Keratinocyte (primary cell): ENCODE data around the gene SLC1A2. TPM values are rescaled to one million over a fixed set of nuclear protein-coding genes. Genes with fewer than 3 reads are reported as not detected.

Experiments
- DNase-seq: peaks from one replicate; pipeline ENCODE4 v3.0.0-alpha.2; 2011; ENCODE audit warnings: low read depth, missing footprints, low spot score
- FAIRE-seq: peaks from 2 replicates; lab custom pipeline; 2011; peaks lifted over from hg19 to GRCh38; lab: Jason Lieb, UNC
- H2AFZ ChIP-seq: 2 replicates; pipeline ENCODE4 v1.6.0; 2012; ENCODE audit warnings: low read length, control low read depth, inconsistent platforms; ENCODE audit not compliant: control insufficient read depth
- H3K27ac ChIP-seq: 2 replicates; pipeline ENCODE4 v1.5.1; 2011; ENCODE audit warnings: low read length; ENCODE audit not compliant: control insufficient read depth, insufficient read depth
- H3K27me3 ChIP-seq: 3 replicates; pipeline ENCODE4 v1.6.0; 2011; ENCODE audit warnings: low read length; ENCODE audit not compliant: control insufficient read depth, insufficient read depth; ENCODE audit errors: extremely low read depth
- H3K36me3 ChIP-seq, 2 experiments: 2 replicates in 1 of 2; 3 replicates in 1 of 2; pipeline ENCODE4 v1.5.1; 2011; ENCODE audit warnings: low read length in 2 of 2, mild to moderate bottlenecking in 1 of 2; ENCODE audit not compliant: control insufficient read depth in 2 of 2, insufficient read depth in 2 of 2; ENCODE audit errors: extremely low read depth in 1 of 2
- H3K4me1 ChIP-seq: 3 replicates; pipeline ENCODE4 v1.5.1; 2011; ENCODE audit warnings: low read length; ENCODE audit not compliant: control insufficient read depth, insufficient read depth; ENCODE audit errors: extremely low read depth
- H3K4me2 ChIP-seq: 3 replicates; pipeline ENCODE4 v1.6.0; 2011; ENCODE audit warnings: low read depth, low read length; ENCODE audit not compliant: control insufficient read depth, insufficient read depth; ENCODE audit errors: extremely low read depth
- H3K4me3 ChIP-seq, 3 experiments: fragments of 200-600 bp in 1 of 3; sonication (generic) in 1 of 3; 2 replicates in 2 of 3; 3 replicates in 1 of 3; pipeline ENCODE4 v1.5.1; 2011 to 2016; ENCODE audit warnings: low read length in 3 of 3, mild to moderate bottlenecking in 3 of 3, control low read depth in 2 of 3, inconsistent platforms in 1 of 3, low read depth in 1 of 3, mixed read lengths in 1 of 3, mixed run types in 1 of 3, moderate library complexity in 1 of 3; ENCODE audit not compliant: control insufficient read depth in 2 of 3, insufficient read depth in 2 of 3; ENCODE audit errors: extremely low read depth in 1 of 3
- H3K79me2 ChIP-seq: 2 replicates; pipeline ENCODE4 v1.6.0; 2012; ENCODE audit warnings: low read length; ENCODE audit not compliant: control insufficient read depth, insufficient read depth
- H3K9ac ChIP-seq: 3 replicates; pipeline ENCODE4 v1.6.0; 2011; ENCODE audit warnings: low read length; ENCODE audit not compliant: control insufficient read depth, insufficient read depth; ENCODE audit errors: extremely low read depth
- H3K9me1 ChIP-seq: 3 replicates; pipeline ENCODE4 v1.6.0; 2011; ENCODE audit warnings: low read length; ENCODE audit not compliant: control insufficient read depth, insufficient read depth; ENCODE audit errors: extremely low read depth
- H3K9me3 ChIP-seq: 2 replicates; pipeline ENCODE4 v1.5.1; 2012; ENCODE audit warnings: low read depth, low read length; ENCODE audit not compliant: control insufficient read depth
- H4K20me1 ChIP-seq: 3 replicates; pipeline ENCODE4 v1.6.0; 2011; ENCODE audit warnings: low read length; ENCODE audit not compliant: control insufficient read depth, insufficient read depth; ENCODE audit errors: extremely low read depth
- CTCF ChIP-seq, 3 experiments: IDR thresholded peaks in 1 of 3; conservative IDR thresholded peaks in 1 of 3; optimal IDR thresholded peaks in 1 of 3; 2 replicates in 2 of 3; 3 replicates in 1 of 3; pipeline versions ENCODE3 to v1.5.1; 2011; ENCODE audit warnings: low read length in 3 of 3, mild to moderate bottlenecking in 3 of 3, moderate library complexity in 2 of 3, control low read depth in 1 of 3, inconsistent platforms in 1 of 3; ENCODE audit not compliant: insufficient read depth in 2 of 3; ENCODE audit errors: extremely low read depth in 1 of 3
- EZH2 ChIP-seq: IDR thresholded peaks from one replicate; pipeline ENCODE4 v1.6.1; 2012; ENCODE audit warnings: inconsistent platforms, mild to moderate bottlenecking, low read length, moderate library complexity
- dilution Hi-C: fragments of 300-500 bp; cut with MboI; formaldehyde crosslinking; loops from one replicate; pipeline ENCODE4 v1.7.0; 2020; ENCODE audit warnings: low sequenced_read_pairs; ENCODE audit not compliant: extremely low pct_ligation_motif_present
- polyA plus RNA-seq, 5 experiments: library from polyadenylated mRNA; depleted of rRNA in 3 of 5; stranded (reverse) in 3 of 5; stranded (forward) in 1 of 5; unstranded in 1 of 5; fragments of >200 nt; gene quantifications; 1 replicate in 1 of 5; 2 replicates in 3 of 5; 3 replicates in 1 of 5; pipeline versions ENCODE4 v1.2.1 to v1.2.3, GENCODE V29; 2011 to 2012; ENCODE audit warnings: missing spikeins in 2 of 5, low read depth in 1 of 5, low replicate concordance in 1 of 5

SLC1A2 gene
- polyA plus RNA-seq, 1 donor (not counting 4 experiments of a cell fraction or from before 2014, with no cell fraction given) = under 0.01 TPM

- no peak overlapping the region for H3K4me2 ChIP-seq
- H3K9me1 ChIP-seq = no peaks in the 10 kb centered on the region
- no peak for TF ChIP-seq CTCF (optimal IDR thresholded peaks at IDR 0.05 in 1 of 3, IDR thresholded peaks at IDR 0.05 in 1 of 3, conservative IDR thresholded peaks at IDR 0.05 in 1 of 3; ENCODE audit: extremely low read depth in 1 of 3, insufficient read depth in 2 of 3, low read length in 3 of 3)
- H3K27ac ChIP-seq = peak overlapping the region; percentile 37
- no peak for FAIRE-seq
- dilution Hi-C loops = no loop called here
- no peaks in the 10 kb centered on the region for H3K27me3 ChIP-seq
- no peak overlapping the region for H2AFZ ChIP-seq
- H3K9ac ChIP-seq = no peak overlapping the region
- no peak overlapping the region for H3K4me3 ChIP-seq
- H3K4me1 ChIP-seq = peaks cover 15% of the 10 kb centered on the region
- H3K79me2 ChIP-seq = no peaks in the 10 kb centered on the region
- H4K20me1 ChIP-seq = no peaks in the 10 kb centered on the region
- peaks cover 39 to 55% of the 10 kb centered on the region in 2 experiments for H3K36me3 ChIP-seq
- no peak for DNase-seq
- no peaks in the 10 kb centered on the region for H3K9me3 ChIP-seq
Observed at GRCh38 chr11:35216962-35217678, 202.2 kb downstream of the SLC1A2 start.

GRCh38 chr11:35215945-35216344, 203.4 kb downstream of the SLC1A2 start:
- no peak for FAIRE-seq
- DNase-seq = no peak
- Histone ChIP-seq H3K79me2 (no peaks in the 10 kb centered on the region), H3K27me3 (no peaks in the 10 kb centered on the region), H2AFZ (no peak overlapping the region), H4K20me1 (no peaks in the 10 kb centered on the region), H3K4me1 (peaks cover 15% of the 10 kb centered on the region), H3K36me3 (peaks cover 33 to 52% of the 10 kb centered on the region in 2 experiments), H3K4me3 (no peak overlapping the region), H3K4me2 (no peak overlapping the region), H3K9me3 (no peaks in the 10 kb centered on the region), H3K9ac (no peak overlapping the region), H3K9me1 (peaks cover 2% of the 10 kb centered on the region), H3K27ac (no peak overlapping the region)
- TF ChIP-seq CTCF (optimal IDR thresholded peaks at IDR 0.05 in 1 of 3, IDR thresholded peaks at IDR 0.05 in 1 of 3, conservative IDR thresholded peaks at IDR 0.05 in 1 of 3; ENCODE audit: extremely low read depth in 1 of 3, insufficient read depth in 2 of 3, low read length in 3 of 3) = no peak
- no peak for TF ChIP-seq EZH2
- dilution Hi-C loops = no loop called here
